H1 (cell line): Measurements from ENCODE around the gene LY6G6C. TPM values are rescaled to one million over a fixed set of nuclear protein-coding genes. Genes with fewer than 3 reads are reported as not detected.

ENCODE experiments used
- CTCF ChIA-PET: fragments of 300-600 bp; sonication (Branson Sonifier 250); formaldehyde crosslinking; loops from one replicate; lab custom pipeline; 2021; ENCODE audit not compliant: partially characterized antibody; lab: Charles Lee
- POLR2A ChIA-PET: fragments of 300-600 bp; sonication (Branson Sonifier 250); formaldehyde crosslinking; loops from one replicate; lab custom pipeline; 2021; ENCODE audit warnings: inconsistent platforms; ENCODE audit not compliant: partially characterized antibody; lab: Charles Lee
- DNase-seq, 2 experiments: peaks; one replicate each; pipeline versions ENCODE4 v3.0.0 to v3.0.0-alpha.2; 2010 to 2022; ENCODE audit warnings: low spot score in 2 of 2, low read depth in 1 of 2, mixed read lengths in 1 of 2
- FAIRE-seq: peaks from 2 replicates; lab custom pipeline; 2011; peaks lifted over from hg19 to GRCh38; lab: Jason Lieb, UNC
- H2AFZ ChIP-seq: 2 replicates; pipeline ENCODE4 v1.8.1; 2012; ENCODE audit warnings: low read length, inconsistent platforms
- H2AK5ac ChIP-seq: 2 replicates; pipeline ENCODE4 v1.6.1; 2013; ENCODE audit warnings: low read depth, low read length
- H2BK120ac ChIP-seq: replicated peaks from 2 replicates; pipeline ENCODE3; 2013; ENCODE audit warnings: low read depth, low read length, inconsistent platforms
- H2BK12ac ChIP-seq: 2 replicates; pipeline ENCODE4 v1.6.1; 2013; ENCODE audit warnings: low read depth, low read length
- H2BK15ac ChIP-seq: 2 replicates; pipeline ENCODE4 v1.6.1; 2013; ENCODE audit warnings: low read length
- H2BK20ac ChIP-seq: 2 replicates; pipeline ENCODE4 v1.6.1; 2013; ENCODE audit warnings: low read length
- H2BK5ac ChIP-seq: 2 replicates; pipeline ENCODE4 v1.6.1; 2013; ENCODE audit warnings: low read depth, low read length
- H3K14ac ChIP-seq: 2 replicates; pipeline ENCODE4 v1.6.1; 2013; ENCODE audit warnings: inconsistent platforms; ENCODE audit not compliant: insufficient read length
- H3K18ac ChIP-seq: 2 replicates; pipeline ENCODE4 v1.6.1; 2013; ENCODE audit warnings: low read length; ENCODE audit errors: extremely low read depth
- H3K23ac ChIP-seq: 2 replicates; pipeline ENCODE4 v1.6.1; 2013; ENCODE audit warnings: inconsistent platforms; ENCODE audit not compliant: insufficient read length
- H3K23me2 ChIP-seq: 2 replicates; pipeline ENCODE4 v1.6.1; 2013; ENCODE audit warnings: low read depth, low read length
- H3K27ac ChIP-seq: 2 replicates; pipeline ENCODE4 v1.6.1; 2011; ENCODE audit warnings: low read depth, low read length, inconsistent platforms
- H3K27me3 ChIP-seq, 4 experiments: replicated peaks in 1 of 4; 1 replicate in 1 of 4; 2 replicates in 3 of 4; pipeline versions ENCODE4 v1.6.1 to v1.8.1; 2011 to 2013; ENCODE audit warnings: low read length in 3 of 4, mild to moderate bottlenecking in 3 of 4, inconsistent platforms in 2 of 4, mixed read lengths in 2 of 4, moderate library complexity in 1 of 4; ENCODE audit not compliant: control insufficient read depth in 3 of 4, insufficient read depth in 3 of 4; ENCODE audit errors: extremely low read depth in 1 of 4
- H3K36me3 ChIP-seq, 4 experiments: 2 replicates each; pipeline versions ENCODE4 v1.6.1 to v1.8.1; 2011 to 2013; ENCODE audit warnings: mild to moderate bottlenecking in 4 of 4, low read length in 3 of 4, moderate library complexity in 2 of 4, control low read depth in 1 of 4, inconsistent platforms in 1 of 4; ENCODE audit not compliant: insufficient read depth in 4 of 4, control insufficient read depth in 2 of 4
- H3K4ac ChIP-seq: replicated peaks from 2 replicates; pipeline ENCODE3; 2013; ENCODE audit warnings: low read length, low read depth, mixed read lengths, inconsistent platforms; ENCODE audit not compliant: insufficient read length
- H3K4me1 ChIP-seq, 4 experiments: replicated peaks in 1 of 4; 1 replicate in 1 of 4; 2 replicates in 3 of 4; pipeline versions ENCODE4 v1.6.1 to v1.8.1; 2011 to 2013; ENCODE audit warnings: low read length in 3 of 4, inconsistent platforms in 2 of 4, mixed read lengths in 1 of 4; ENCODE audit not compliant: insufficient read depth in 4 of 4, control insufficient read depth in 3 of 4
- H3K4me2 ChIP-seq, 2 experiments: 2 replicates each; pipeline versions ENCODE4 v1.6.1 to v1.8.1; 2011 to 2013; ENCODE audit warnings: low read depth in 2 of 2, low read length in 2 of 2, control low read depth in 1 of 2, inconsistent platforms in 1 of 2, mild to moderate bottlenecking in 1 of 2; ENCODE audit not compliant: insufficient read depth in 1 of 2
- H3K4me3 ChIP-seq, 4 experiments: fragments of 200-600, 300-600 bp in 1 of 4; sonication (generic), shearing (Covaris generic), sonication (Bioruptor Twin) in 1 of 4; 2 replicates each; pipeline versions ENCODE4 v1.5.1 to v1.8.1; 2011 to 2016; ENCODE audit warnings: low read length in 4 of 4, low read depth in 3 of 4, control low read depth in 2 of 4, inconsistent platforms in 2 of 4, mild to moderate bottlenecking in 2 of 4, mixed read lengths in 1 of 4, moderate library complexity in 1 of 4; ENCODE audit not compliant: insufficient read depth in 2 of 4; ENCODE audit errors: extremely low read depth in 1 of 4
- H3K56ac ChIP-seq: replicated peaks from 2 replicates; pipeline ENCODE3; 2013; ENCODE audit warnings: low read depth, mild to moderate bottlenecking, mixed read lengths, low read length, inconsistent platforms; ENCODE audit not compliant: insufficient read length
- H3K79me1 ChIP-seq: 2 replicates; pipeline ENCODE4 v1.6.1; 2013; ENCODE audit warnings: low read depth, low read length, control low read depth
- H3K79me2 ChIP-seq, 2 experiments: 2 replicates each; pipeline versions ENCODE4 v1.6.1 to v1.8.1; 2012 to 2013; ENCODE audit warnings: low read length in 2 of 2, mild to moderate bottlenecking in 2 of 2, inconsistent platforms in 1 of 2; ENCODE audit not compliant: insufficient read depth in 2 of 2, control insufficient read depth in 1 of 2
- H3K9ac ChIP-seq, 4 experiments: replicated peaks in 1 of 4; 1 replicate in 1 of 4; 2 replicates in 3 of 4; pipeline versions ENCODE4 v1.6.1 to v1.8.1; 2011 to 2013; ENCODE audit warnings: low read depth in 3 of 4, low read length in 3 of 4, control low read depth in 2 of 4, mild to moderate bottlenecking in 2 of 4, moderate library complexity in 2 of 4, inconsistent platforms in 1 of 4; ENCODE audit errors: extremely low read depth in 1 of 4
- H3K9me3 ChIP-seq, 2 experiments: 2 replicates each; pipeline versions ENCODE4 v1.6.1 to v1.8.1; 2012 to 2013; ENCODE audit warnings: mild to moderate bottlenecking in 2 of 2, moderate library complexity in 2 of 2, control low read depth in 1 of 2, inconsistent platforms in 1 of 2, low read depth in 1 of 2, low read length in 1 of 2, mixed read lengths in 1 of 2; ENCODE audit not compliant: insufficient read depth in 2 of 2
- H4K20me1 ChIP-seq, 2 experiments: replicated peaks in 1 of 2; 2 replicates each; pipeline versions ENCODE3 to v1.8.1; 2011 to 2013; ENCODE audit warnings: inconsistent platforms in 2 of 2, low read length in 2 of 2, mild to moderate bottlenecking in 1 of 2; ENCODE audit not compliant: insufficient read depth in 2 of 2, control insufficient read depth in 1 of 2
- H4K5ac ChIP-seq: 2 replicates; pipeline ENCODE4 v1.6.1; 2013; ENCODE audit warnings: low read length, low read depth, mixed read lengths, inconsistent platforms; ENCODE audit not compliant: insufficient read length
- H4K8ac ChIP-seq: 2 replicates; pipeline ENCODE4 v1.8.0; 2013; ENCODE audit warnings: mild to moderate bottlenecking, moderate library complexity, low read length, inconsistent platforms; ENCODE audit not compliant: insufficient read depth; ENCODE audit errors: extremely low read depth
- H4K91ac ChIP-seq: replicated peaks from 2 replicates; pipeline ENCODE3; 2013; ENCODE audit warnings: low read length, mixed read lengths, inconsistent platforms; ENCODE audit not compliant: insufficient read length
- CHD1 ChIP-seq: IDR thresholded peaks from 2 replicates; pipeline ENCODE4 v1.6.1; 2012; ENCODE audit warnings: low read depth, low read length, improper control_type of control experiment
- CREB1 ChIP-seq: IDR thresholded peaks from 2 replicates; pipeline ENCODE4 v1.6.1; 2012; ENCODE audit warnings: inconsistent platforms
- TAF7 ChIP-seq: optimal IDR thresholded peaks from 2 replicates; pipeline ENCODE3; 2011; ENCODE audit warnings: low read depth, mild to moderate bottlenecking, inconsistent platforms, low read length, moderate library complexity, borderline replicate concordance
- WGBS, 2 experiments: shearing (Covaris generic) in 1 of 2; methylation state at CpG; one replicate each; pipeline versions ENCODE4 v1.1.6 to v1.1.7; 2013 to 2015; ENCODE audit warnings: low lambda C conversion rate in 2 of 2, mixed read lengths in 2 of 2, inconsistent platforms in 1 of 2, low coverage in 1 of 2, missing lambda C conversion rate in 1 of 2; ENCODE audit not compliant: insufficient replicate concordance in 2 of 2, insufficient coverage in 1 of 2, insufficient read length in 1 of 2; ENCODE audit errors: extremely low coverage in 1 of 2, missing lambda C conversion rate in 1 of 2; 5-methylcytosine and 5-hydroxymethylcytosine counted together
- polyA plus RNA-seq, 7 experiments: library from polyadenylated mRNA; depleted of rRNA in 3 of 7; stranded (reverse) in 5 of 7; unstranded in 2 of 7; fragments of >200 nt in 5 of 7; fragments of 200-250 nt in 2 of 7; gene quantifications; 1 replicate in 5 of 7; 2 replicates in 1 of 7; 4 replicates in 1 of 7; pipeline versions ENCODE4 v1.2.1 to v1.2.3, GENCODE V29; 2011 to 2013; ENCODE audit warnings: missing spikeins in 2 of 7, mixed read lengths in 2 of 7
- total RNA-seq: library from RNA; stranded (reverse); fragmentation: NEBNext Ultra II Directional; extraction: Animal tissue kit (Norgen Biotek cat#: 25700); gene quantifications from 2 replicates; pipeline ENCODE4 v1.2.1, GENCODE V29; 2021

Gene LY6G6C
- total and polyA plus RNA-seq, 2 of the 8 experiments (the other 6 are each of a cell fraction or from before 2014, with no cell fraction given): 0.23 TPM; not detected in 1

DNA sequence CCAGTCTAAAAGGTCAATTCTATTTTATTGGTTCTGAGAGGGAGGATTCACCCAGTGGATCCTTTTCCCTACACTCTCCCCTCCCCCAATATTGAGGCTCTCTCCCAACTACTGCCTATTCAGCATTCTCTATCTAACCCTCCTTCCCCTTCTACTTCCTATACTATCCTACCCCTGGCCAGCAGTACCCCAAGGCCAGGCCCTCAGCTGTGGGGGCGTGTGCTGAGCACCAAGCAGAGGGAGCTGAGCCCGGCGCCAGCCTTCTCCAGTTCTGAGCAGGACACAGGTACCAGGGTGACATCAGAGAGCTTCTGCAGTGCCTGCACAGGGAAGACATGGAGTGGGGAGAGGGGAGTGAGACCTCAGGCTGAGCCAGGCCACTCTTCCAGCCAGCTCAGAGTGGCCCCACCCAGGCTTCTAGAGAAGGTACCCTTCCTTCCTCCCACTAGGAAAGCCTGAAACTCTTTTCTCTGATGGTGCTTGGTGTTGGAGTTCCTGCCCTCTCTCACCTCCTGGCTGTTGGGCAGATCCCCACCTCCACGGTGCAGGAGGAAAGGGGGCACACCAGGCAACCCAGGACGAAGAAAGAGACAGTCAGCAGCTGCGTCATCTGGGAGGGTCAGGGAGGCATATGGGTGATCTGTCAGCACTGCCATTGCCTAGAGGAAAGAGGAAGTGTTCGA lies 5.6 kb upstream of the LY6G6C start:
- Histone ChIP-seq H2BK120ac (no peak overlapping the region), H3K4me2 (no peak overlapping the region)
- TF ChIP-seq CREB1 (no peak), CHD1 (no peak), TAF7 (no peak)
- TF ChIP-seq, all 59 proteins: peak for 0
- H3K23ac ChIP-seq: no peak overlapping the region
- 87% methylated on average over 7 of the region's 7 CpGs; no CpG with 5 or more reads in 1 of the 2 experiments for WGBS, 2 experiments
- H3K9me3 ChIP-seq: no peaks in the 10 kb centered on the region
- no peak overlapping the region for H4K8ac ChIP-seq
- CTCF ChIA-PET: interaction anchor here (0.9 to 8.9 kb wide), 9 partner anchors 10 to 103 kb away, joined by 3 to 89 read pairs (median 3); partner anchors contain the start of genes LY6G6D and MSH5
- H3K79me1 ChIP-seq: 0 out of 2 replicates have a peak, but pooled peaks cover 3% of the 10 kb centered on the region
- FAIRE-seq: no peak
- no peak overlapping the region for H2BK12ac ChIP-seq
- no peak overlapping the region for H3K14ac ChIP-seq
- POLR2A ChIA-PET: interaction anchor here (1.0 to 7.2 kb wide), 5 partner anchors 11 to 100 kb away, joined by 3 to 73 read pairs (median 3); partner anchors contain the start of genes CLIC1, HSPA1B and MSH5
- H4K91ac ChIP-seq: no peak overlapping the region
- H2AFZ ChIP-seq: no peak overlapping the region
- no peaks in the 10 kb centered on the region for H3K27me3 ChIP-seq
- no peak overlapping the region for H3K56ac ChIP-seq
- no peak overlapping the region for H3K18ac ChIP-seq
- H2BK15ac ChIP-seq: no peak overlapping the region
- no peak overlapping the region for H3K27ac ChIP-seq
- no peak overlapping the region for H2BK20ac ChIP-seq
- H2AK5ac ChIP-seq: no peak overlapping the region
- no peak for DNase-seq
- H2BK5ac ChIP-seq: no peak overlapping the region
- peaks cover 2% of the 10 kb centered on the region; the same call in 1 of the 2 replicates for H3K23me2 ChIP-seq
- H3K4me1 ChIP-seq: peaks cover 2 to 13% (median 7%) of the 10 kb centered on the region in 4 experiments
- H3K36me3 ChIP-seq: peaks cover under 1 to 22% (median 19%) of the 10 kb centered on the region in 4 experiments; a peak in 7 of 8 replicates
- no peak overlapping the region for H3K4ac ChIP-seq
- no peak overlapping the region for H3K9ac ChIP-seq
- no peaks in the 10 kb centered on the region for H3K79me2 ChIP-seq
- no peak overlapping the region for H4K5ac ChIP-seq
- no peak overlapping the region for H3K4me3 ChIP-seq
- peaks cover 0 to 1% of the 10 kb centered on the region in 2 experiments for H4K20me1 ChIP-seq
